ENCODE results near the gene TP53BP2.
"Not testable (repeated sequence)": the region's sequence is repeated elsewhere in the genome, so short reads cannot be mapped to it uniquely, and the experiment has no call there.

Gene TP53BP2

GRCh38 chr1:223831755-223832636 is 13.8 kb downstream of the TP53BP2 start:
- peak; percentile 76 for DNase-seq (ENCODE audit: low spot score)

- no peak for DNase-seq (ENCODE audit: low spot score)
Measured at GRCh38 chr1:223829678-223830077, 16.1 kb downstream of the TP53BP2 start.

GRCh38 chr1:223828162-223828848 is 17.4 kb downstream of the TP53BP2 start:
- no peak for DNase-seq (ENCODE audit: low spot score)

- DNase-seq (ENCODE audit: low spot score) = no peak
Measured at GRCh38 chr1:223827193-223827663, 18.5 kb downstream of the TP53BP2 start.

GRCh38 chr1:223825767-223826748 is 19.7 kb downstream of the TP53BP2 start:
- no peak for DNase-seq (ENCODE audit: low spot score)

- DNase-seq (ENCODE audit: low spot score) = no peak
Measured at GRCh38 chr1:223824712-223825111, 21.0 kb downstream of the TP53BP2 start.

- DNase-seq (ENCODE audit: low spot score) = no peak
Measured at GRCh38 chr1:223824287-223824686, 21.5 kb downstream of the TP53BP2 start.

GRCh38 chr1:223820971-223821370 is 24.8 kb downstream of the TP53BP2 start:
- DNase-seq (ENCODE audit: low spot score) = no peak

- no peak for DNase-seq (ENCODE audit: low spot score)
Measured at GRCh38 chr1:223820515-223820858, 25.3 kb downstream of the TP53BP2 start.

GRCh38 chr1:223819730-223820514 is 25.8 kb downstream of the TP53BP2 start:
- no peak for DNase-seq (ENCODE audit: low spot score)

- DNase-seq (ENCODE audit: low spot score) = not testable (repeated sequence)
Measured at GRCh38 chr1:223817265-223817664, 28.5 kb downstream of the TP53BP2 start.

GRCh38 chr1:223815865-223816264 is 29.9 kb downstream of the TP53BP2 start:
- DNase-seq (ENCODE audit: low spot score) = no peak

GRCh38 chr1:223815020-223815853 is 30.5 kb downstream of the TP53BP2 start:
- DNase-seq (ENCODE audit: low spot score) = no peak

- no peak for DNase-seq (ENCODE audit: low spot score)
Measured at GRCh38 chr1:223813645-223814044, 32.1 kb downstream of the TP53BP2 start.

- DNase-seq (ENCODE audit: low spot score) = no peak
Measured at GRCh38 chr1:223811634-223812101, 34.1 kb downstream of the TP53BP2 start.

GRCh38 chr1:223810586-223810985 is 35.2 kb downstream of the TP53BP2 start:
- DNase-seq (ENCODE audit: low spot score) = no peak

- DNase-seq (ENCODE audit: low spot score) = not testable (repeated sequence)
Measured at GRCh38 chr1:223809905-223810304, 35.8 kb downstream of the TP53BP2 start.

- DNase-seq (ENCODE audit: low spot score) = no peak
Measured at GRCh38 chr1:223803211-223803610, 42.5 kb downstream of the TP53BP2 start.

- DNase-seq (ENCODE audit: low spot score) = no peak
Measured at GRCh38 chr1:223802602-223803001, 43.1 kb downstream of the TP53BP2 start.

GRCh38 chr1:223802032-223802431 is 43.7 kb downstream of the TP53BP2 start:
- no peak for DNase-seq (ENCODE audit: low spot score)
